Stimulated activated memory B cell treated with anti-CD40 and anti-IgM and Interleukin-4, amounts not matched to agents 10 μg/mL and 1 μg/mL and 100 μg/mL, for 72 hours (primary cell): ENCODE data around the gene P3H4.

Experiments
- ATAC-seq: fragments of 150-1000 bp; cut with Tn5 transposase; 2 replicates; pipeline ENCODE4 v1.10.0; 2021
- H3K27ac Mint-ChIP-seq: one replicate; pipeline ENCODE4 v1.8.0; 2022; ENCODE audit warnings: mild to moderate bottlenecking, mixed read lengths
- H3K27me3 Mint-ChIP-seq: one replicate; pipeline ENCODE4 v1.8.0; 2022; ENCODE audit warnings: mixed read lengths
- H3K36me3 Mint-ChIP-seq: one replicate; pipeline ENCODE4 v1.8.0; 2022; ENCODE audit warnings: mixed read lengths
- H3K4me1 Mint-ChIP-seq: one replicate; pipeline ENCODE4 v1.8.0; 2022; ENCODE audit warnings: mixed read lengths
- H3K4me3 Mint-ChIP-seq: one replicate; pipeline ENCODE4 v1.8.0; 2022; ENCODE audit warnings: mild to moderate bottlenecking, moderate library complexity, mixed read lengths
- H3K9me3 Mint-ChIP-seq: one replicate; pipeline ENCODE4 v1.8.0; 2022; ENCODE audit warnings: mixed read lengths

The P3H4 gene

GRCh38 chr17:41825175-41825845 lies 13.6 kb upstream of the P3H4 start:
- no peaks in the 10 kb centered on the region for H3K4me1 Mint-ChIP-seq
- H3K27ac Mint-ChIP-seq: no peak overlapping the region
- no peak overlapping the region for H3K4me3 Mint-ChIP-seq
- H3K9me3 Mint-ChIP-seq: no peaks in the 10 kb centered on the region
- peaks cover 6% of the 10 kb centered on the region for H3K27me3 Mint-ChIP-seq
- H3K36me3 Mint-ChIP-seq: peaks cover 17% of the 10 kb centered on the region
- no peak for ATAC-seq

DNA sequence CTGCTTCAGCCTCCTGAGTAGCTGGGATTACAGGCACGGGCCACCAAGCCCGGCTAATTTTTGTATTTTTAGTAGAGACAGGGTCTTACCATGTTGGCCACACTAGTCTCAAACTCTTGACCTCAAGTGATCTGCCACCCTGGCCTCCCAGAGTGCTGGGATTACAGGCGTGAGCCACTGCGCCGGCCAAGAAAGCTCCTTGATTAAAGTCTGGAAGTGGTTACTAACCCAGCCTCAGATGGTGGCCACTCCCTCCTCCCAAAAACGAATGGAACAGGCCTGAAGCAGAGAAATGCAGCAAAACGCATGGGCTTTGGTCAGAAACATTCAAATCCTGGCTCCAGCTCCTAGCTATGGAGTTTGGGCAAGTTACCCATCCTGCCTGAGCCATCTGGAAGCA lies 12.3 kb upstream of the P3H4 start:
- peaks cover 18% of the 10 kb centered on the region for H3K27me3 Mint-ChIP-seq

GRCh38 chr17:41823580-41823979 lies 11.8 kb upstream of the P3H4 start:
- Mint-ChIP-seq H3K4me1 (peaks cover 3% of the 10 kb centered on the region), H3K27ac (no peak overlapping the region), H3K27me3 (peaks cover 19% of the 10 kb centered on the region), H3K4me3 (no peak overlapping the region), H3K9me3 (no peaks in the 10 kb centered on the region), H3K36me3 (peaks cover 1% of the 10 kb centered on the region)
- ATAC-seq: no peak

More for the DNA sequence above, 12.3 kb upstream of the P3H4 start:
- H3K9me3 Mint-ChIP-seq: no peaks in the 10 kb centered on the region
- no peak for ATAC-seq
- no peaks in the 10 kb centered on the region for H3K4me1 Mint-ChIP-seq
- no peak overlapping the region for H3K27ac Mint-ChIP-seq
- H3K36me3 Mint-ChIP-seq: peaks cover 6% of the 10 kb centered on the region
- no peak overlapping the region for H3K4me3 Mint-ChIP-seq

DNA sequence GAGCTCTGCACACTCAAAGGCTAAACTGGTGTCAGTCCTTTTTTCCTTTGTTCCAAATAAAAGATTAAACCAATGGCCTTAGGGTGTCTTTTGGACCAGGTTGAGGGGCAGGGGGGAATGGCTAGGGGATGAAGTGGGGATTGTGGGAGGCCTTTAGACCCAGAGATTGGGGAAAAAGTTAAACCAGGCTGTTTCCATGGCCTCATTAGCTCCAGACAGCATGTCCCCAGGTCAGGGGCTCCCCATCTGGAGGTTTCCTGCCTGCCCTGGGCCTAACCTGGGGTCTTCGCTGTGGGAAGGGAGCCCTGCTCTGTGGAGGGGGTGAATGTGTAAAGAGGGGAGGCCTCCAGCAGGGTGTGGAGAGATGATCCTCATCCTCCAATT lies 11.4 kb upstream of the P3H4 start:
- peaks cover 24% of the 10 kb centered on the region for H3K27me3 Mint-ChIP-seq

GRCh38 chr17:41822216-41823140 lies 10.7 kb upstream of the P3H4 start:
- H3K9me3 Mint-ChIP-seq: no peaks in the 10 kb centered on the region

More for the DNA sequence above, 11.4 kb upstream of the P3H4 start:
- Mint-ChIP-seq H3K9me3 (no peaks in the 10 kb centered on the region), H3K36me3 (no peaks in the 10 kb centered on the region), H3K27ac (no peak overlapping the region), H3K4me3 (no peak overlapping the region), H3K4me1 (peaks cover 8% of the 10 kb centered on the region)
- no peak for ATAC-seq

GRCh38 chr17:41821776-41822175 lies 10.0 kb upstream of the P3H4 start:
- no peak for ATAC-seq
- Mint-ChIP-seq H3K4me3 (no peak overlapping the region), H3K27ac (no peak overlapping the region), H3K9me3 (no peaks in the 10 kb centered on the region), H3K4me1 (peaks cover 10% of the 10 kb centered on the region), H3K36me3 (no peaks in the 10 kb centered on the region), H3K27me3 (peaks cover 29% of the 10 kb centered on the region)

More at GRCh38 chr17:41822216-41823140, 10.7 kb upstream of the P3H4 start:
- ATAC-seq: no peak
- peaks cover 29% of the 10 kb centered on the region for H3K27me3 Mint-ChIP-seq
- H3K4me1 Mint-ChIP-seq: peaks cover 10% of the 10 kb centered on the region
- H3K36me3 Mint-ChIP-seq: no peaks in the 10 kb centered on the region
- H3K27ac Mint-ChIP-seq: no peak overlapping the region
- no peak overlapping the region for H3K4me3 Mint-ChIP-seq

DNA sequence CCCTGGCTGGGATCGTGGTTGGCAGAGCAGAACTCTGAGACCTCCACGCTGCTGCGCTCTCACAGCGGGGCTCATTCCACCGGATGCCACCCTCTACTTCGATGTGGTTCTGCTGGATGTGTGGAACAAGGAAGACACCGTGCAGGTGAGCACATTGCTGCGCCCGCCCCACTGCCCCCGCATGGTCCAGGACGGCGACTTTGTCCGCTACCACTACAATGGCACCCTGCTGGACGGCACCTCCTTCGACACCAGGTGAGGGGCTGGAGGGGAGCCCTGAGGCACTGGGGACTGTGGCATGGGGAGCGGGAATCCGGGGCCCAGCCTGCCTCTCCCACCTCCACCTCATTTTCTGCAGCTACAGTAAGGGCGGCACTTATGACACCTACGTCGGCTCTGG lies 6.3 kb upstream of the P3H4 start:
- no peak for ATAC-seq
- H3K9me3 Mint-ChIP-seq: no peaks in the 10 kb centered on the region
- no peaks in the 10 kb centered on the region for H3K36me3 Mint-ChIP-seq
- H3K27ac Mint-ChIP-seq: no peak overlapping the region
- H3K27me3 Mint-ChIP-seq: peaks cover 36% of the 10 kb centered on the region
- H3K4me1 Mint-ChIP-seq: peaks cover 16% of the 10 kb centered on the region
- H3K4me3 Mint-ChIP-seq: peak overlapping the region; percentile 14

DNA sequence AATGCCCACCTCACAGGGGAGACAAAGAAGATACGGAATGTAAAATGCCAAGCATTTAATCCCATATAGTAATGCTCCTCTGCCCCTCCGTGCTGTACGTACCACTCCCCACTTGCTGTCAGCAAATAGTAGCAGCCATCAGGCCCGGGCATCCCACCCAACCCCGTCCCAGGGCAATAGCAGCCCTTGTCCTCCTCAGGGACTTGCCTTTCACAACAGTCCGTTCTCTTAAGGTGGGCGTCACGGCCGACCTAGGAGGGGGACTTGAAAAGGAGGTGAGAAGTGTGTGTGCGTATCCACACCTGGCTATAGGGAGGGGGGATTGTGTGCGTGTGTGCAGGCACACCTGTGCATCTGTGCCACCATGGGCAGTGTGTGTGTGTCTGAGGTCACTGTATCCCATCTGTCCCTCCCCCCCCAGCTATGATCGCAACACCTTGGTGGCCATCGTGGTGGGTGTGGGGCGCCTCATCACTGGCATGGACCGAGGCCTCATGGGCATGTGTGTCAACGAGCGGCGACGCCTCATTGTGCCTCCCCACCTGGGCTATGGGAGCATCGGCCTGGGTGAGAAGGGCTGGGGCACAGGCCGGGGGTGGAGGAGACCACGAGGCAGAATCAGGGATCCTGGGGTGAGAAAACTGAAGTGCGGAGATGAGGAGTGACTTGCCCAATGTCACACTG lies 5.0 kb upstream of the P3H4 start:
- Mint-ChIP-seq H3K36me3 (no peaks in the 10 kb centered on the region), H3K27ac (no peak overlapping the region), H3K4me3 (no peak overlapping the region), H3K9me3 (no peaks in the 10 kb centered on the region), H3K27me3 (peaks cover 47% of the 10 kb centered on the region), H3K4me1 (peaks cover 27% of the 10 kb centered on the region)
- no peak for ATAC-seq

DNA sequence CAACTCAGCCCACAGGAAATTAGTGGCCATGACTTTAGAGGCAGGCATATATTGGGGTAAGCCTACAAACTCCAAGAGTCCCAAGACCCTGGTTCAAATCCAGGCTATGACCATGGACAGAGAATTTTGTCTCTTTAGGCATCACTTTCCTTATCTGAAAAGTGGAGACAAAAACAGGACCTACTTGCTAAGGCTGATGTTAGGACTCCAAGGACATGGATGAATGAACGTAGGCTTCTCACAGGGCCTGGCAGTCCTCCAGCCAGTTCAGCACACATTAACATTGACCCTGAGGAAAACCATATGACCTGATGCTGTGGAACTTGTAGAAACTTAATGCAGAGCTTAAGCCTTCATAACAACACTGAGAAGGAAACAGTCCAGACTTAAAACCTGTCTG lies 2.4 kb upstream of the P3H4 start:
- H3K9me3 Mint-ChIP-seq: no peaks in the 10 kb centered on the region
- H3K4me1 Mint-ChIP-seq: peaks cover 34% of the 10 kb centered on the region
- H3K27me3 Mint-ChIP-seq: peaks cover 48% of the 10 kb centered on the region
- no peak overlapping the region for H3K27ac Mint-ChIP-seq
- no peaks in the 10 kb centered on the region for H3K36me3 Mint-ChIP-seq
- ATAC-seq: no peak
- no peak overlapping the region for H3K4me3 Mint-ChIP-seq

DNA sequence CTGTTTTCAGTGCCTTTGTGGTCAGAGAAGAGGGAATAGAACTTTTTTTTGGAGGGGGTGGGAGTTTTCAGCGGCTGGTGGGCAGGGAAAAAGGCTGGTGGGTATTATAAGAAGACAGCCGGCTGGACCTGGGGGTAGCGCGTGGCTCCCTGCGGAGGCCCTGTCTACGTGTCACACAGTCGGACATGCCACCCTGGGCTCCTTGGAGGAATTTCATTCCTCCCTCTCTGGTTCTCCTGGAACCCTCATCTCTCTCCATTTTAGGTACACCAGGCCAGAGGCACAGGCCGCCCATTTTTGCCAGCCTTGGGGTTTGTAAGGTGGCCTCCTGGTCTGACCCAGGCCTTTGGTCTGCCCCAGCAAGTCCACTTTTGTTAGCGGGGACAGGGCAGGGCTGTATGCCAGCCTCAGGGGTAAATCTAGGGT lies 2.0 kb upstream of the P3H4 start:
- Mint-ChIP-seq H3K36me3 (no peaks in the 10 kb centered on the region), H3K4me3 (no peak overlapping the region), H3K27ac (no peak overlapping the region), H3K4me1 (peaks cover 32% of the 10 kb centered on the region), H3K27me3 (peaks cover 50% of the 10 kb centered on the region), H3K9me3 (no peaks in the 10 kb centered on the region)
- ATAC-seq: no peak

- H3K27me3 Mint-ChIP-seq: peaks cover 45% of the 10 kb centered on the region
- H3K4me1 Mint-ChIP-seq: peaks cover 27% of the 10 kb centered on the region
- H3K36me3 Mint-ChIP-seq: no peaks in the 10 kb centered on the region
- no peak overlapping the region for H3K27ac Mint-ChIP-seq
- no peak for ATAC-seq
- H3K9me3 Mint-ChIP-seq: no peaks in the 10 kb centered on the region
- peak overlapping the region; percentile 25 for H3K4me3 Mint-ChIP-seq
Observed at GRCh38 chr17:41813152-41813680, 1.5 kb upstream of the P3H4 start.

DNA sequence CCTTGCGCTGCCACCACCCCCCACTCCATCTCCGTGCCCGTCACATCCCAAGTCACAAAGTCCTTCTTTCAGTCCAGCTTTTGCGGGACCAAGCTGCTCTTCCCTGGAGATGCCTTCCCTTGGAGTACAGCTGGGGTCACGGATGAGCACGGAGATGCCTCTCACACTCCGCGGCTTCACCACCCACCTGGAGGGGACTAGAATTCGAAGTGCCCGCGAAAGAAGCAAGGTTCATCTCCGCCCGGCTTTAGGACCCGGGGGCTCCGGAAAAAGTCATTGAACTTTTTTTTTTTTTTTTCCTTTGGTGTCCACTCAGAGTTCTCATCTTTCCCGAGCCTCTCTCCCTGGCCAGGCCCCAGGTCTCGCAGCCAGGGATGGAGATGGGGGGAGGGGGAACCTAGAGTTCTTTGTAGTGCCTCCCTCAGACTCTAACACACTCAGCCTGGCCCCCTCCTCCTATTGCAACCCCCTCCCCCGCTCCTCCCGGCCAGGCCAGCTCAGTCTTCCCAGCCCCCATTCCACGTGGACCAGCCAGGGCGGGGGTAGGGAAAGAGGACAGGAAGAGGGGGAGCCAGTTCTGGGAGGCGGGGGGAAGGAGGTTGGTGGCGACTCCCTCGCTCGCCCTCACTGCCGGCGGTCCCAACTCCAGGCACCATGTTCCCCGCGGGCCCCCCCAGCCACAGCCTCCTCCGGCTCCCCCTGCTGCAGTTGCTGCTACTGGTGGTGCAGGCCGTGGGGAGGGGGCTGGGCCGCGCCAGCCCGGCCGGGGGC lies 817 bp upstream of the P3H4 start, which contains the start of gene FKBP10:
Gene FKBP10, plus strand, starts transcription at position 624 of the 771 bp plus-strand sequence. Its CDS starts 31 bp downstream, at position 655.
- no peak for ATAC-seq
- peak within 1 kb of the TSS; percentile 71 for H3K27ac Mint-ChIP-seq
- no peaks in the 10 kb centered on the region for H3K9me3 Mint-ChIP-seq
- H3K4me1 Mint-ChIP-seq: peaks cover 24% of the 10 kb centered on the region
- H3K27me3 Mint-ChIP-seq: peaks cover 39% of the 10 kb centered on the region
- peak within 1 kb of the TSS; percentile 90 for H3K4me3 Mint-ChIP-seq
- H3K36me3 Mint-ChIP-seq: no peaks in the 10 kb centered on the region

- Mint-ChIP-seq H3K27me3 (peaks cover 39% of the 10 kb centered on the region), H3K27ac (no peak overlapping the region), H3K36me3 (no peaks in the 10 kb centered on the region), H3K4me1 (peaks cover 24% of the 10 kb centered on the region), H3K4me3 (peak overlapping the region; percentile 61), H3K9me3 (no peaks in the 10 kb centered on the region)
- ATAC-seq: peak; percentile 21
Observed at GRCh38 chr17:41810659-41811548, 845 bp downstream of the P3H4 start.
